SKM-1 (cell line): ENCODE results near the gene CEP112.

ENCODE experiments used
- DNase-seq: peaks from one replicate; lab custom pipeline; 2025; ENCODE audit not compliant: unreplicated experiment; lab: John Stamatoyannopoulos, UW

The CEP112 gene

DNA sequence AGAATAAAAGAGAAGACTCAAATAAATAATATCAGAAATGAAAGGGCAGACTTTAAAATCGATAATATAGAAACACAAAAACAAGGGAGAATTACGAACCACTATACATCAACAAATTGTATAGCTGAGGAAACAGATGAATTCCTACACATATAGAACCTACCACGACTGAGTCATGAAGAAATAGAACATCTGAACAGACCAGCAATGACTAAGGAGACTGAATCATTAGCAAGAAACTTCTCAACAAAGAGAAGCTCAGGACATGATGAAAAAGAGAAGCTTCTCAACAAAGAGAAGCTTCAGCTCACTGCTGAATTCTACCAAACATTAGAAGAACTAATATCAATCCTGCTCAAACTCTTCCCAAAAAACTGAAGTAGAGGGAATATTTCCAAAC lies 255.9 kb downstream of the CEP112 start:
- no peak for DNase-seq

- no peak for DNase-seq
Measured at GRCh38 chr17:65933290-65933689, 258.6 kb downstream of the CEP112 start.

DNA sequence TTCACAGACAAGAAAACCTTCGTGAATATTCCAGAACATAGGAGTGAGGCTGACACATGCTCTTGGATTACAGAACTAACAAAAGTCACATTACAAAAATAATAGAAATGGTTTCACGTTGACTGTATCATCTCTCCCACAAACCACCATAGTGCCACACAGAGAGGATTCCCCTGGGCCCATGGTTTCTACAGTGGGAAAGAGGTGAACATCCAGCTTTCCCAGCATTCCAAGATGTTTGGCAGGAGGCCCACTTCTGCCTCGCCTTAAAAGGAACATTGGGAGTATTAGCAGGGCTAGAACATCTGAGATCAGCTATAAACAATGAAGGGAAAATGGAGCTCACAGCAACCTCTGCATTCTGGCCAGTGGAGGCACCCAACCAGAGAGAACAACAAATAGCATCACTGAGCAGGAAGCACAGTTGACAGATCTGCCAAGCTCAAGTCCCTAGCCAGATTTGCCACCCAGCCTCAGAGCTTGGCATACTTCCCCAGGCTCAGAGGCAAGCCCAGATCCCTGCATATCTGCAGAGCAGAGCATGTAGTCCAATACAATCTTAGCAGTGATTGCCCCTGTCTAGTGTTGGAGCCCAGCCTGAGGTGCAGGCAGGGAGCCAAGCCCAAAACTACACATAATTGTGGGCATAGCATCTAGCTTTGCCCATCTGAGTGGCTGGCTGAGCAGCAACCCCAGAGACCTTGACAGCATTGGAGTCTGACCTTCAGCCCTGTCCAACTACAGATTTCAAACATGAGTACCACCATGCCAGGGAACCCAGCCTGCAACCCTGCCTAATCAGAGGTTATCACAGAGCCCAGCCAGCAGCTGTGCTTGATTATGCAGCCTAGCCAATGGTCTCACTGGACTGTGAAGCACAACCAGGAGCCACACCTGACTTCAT lies 260.4 kb downstream of the CEP112 start:
- no peak for DNase-seq

- DNase-seq, result no peak
Measured at GRCh38 chr17:65930140-65930730, 261.7 kb downstream of the CEP112 start.

DNA sequence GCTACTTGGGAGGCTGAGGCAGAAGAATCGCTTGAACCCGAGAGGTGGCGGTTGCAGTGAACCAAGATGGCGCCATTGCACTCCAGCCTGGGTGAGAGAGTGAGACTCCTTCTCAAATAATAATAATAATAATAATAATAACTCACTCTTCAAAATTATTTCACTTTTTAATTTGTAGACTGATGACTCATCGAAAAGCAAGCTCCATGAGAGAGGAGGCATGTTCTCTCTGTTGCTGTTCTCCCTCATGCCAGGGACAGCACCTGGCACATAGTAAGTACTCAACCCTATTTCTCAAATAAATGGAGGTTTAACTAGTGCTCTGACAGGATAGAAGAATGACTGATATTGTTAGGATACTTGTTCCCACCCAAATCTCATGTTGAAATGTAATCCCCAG lies 265.3 kb downstream of the CEP112 start:
- no peak for DNase-seq

GRCh38 chr17:65925606-65926307 lies 266.2 kb downstream of the CEP112 start:
- DNase-seq, result no peak

GRCh38 chr17:65920996-65921395 lies 270.9 kb downstream of the CEP112 start:
- no peak for DNase-seq

DNA sequence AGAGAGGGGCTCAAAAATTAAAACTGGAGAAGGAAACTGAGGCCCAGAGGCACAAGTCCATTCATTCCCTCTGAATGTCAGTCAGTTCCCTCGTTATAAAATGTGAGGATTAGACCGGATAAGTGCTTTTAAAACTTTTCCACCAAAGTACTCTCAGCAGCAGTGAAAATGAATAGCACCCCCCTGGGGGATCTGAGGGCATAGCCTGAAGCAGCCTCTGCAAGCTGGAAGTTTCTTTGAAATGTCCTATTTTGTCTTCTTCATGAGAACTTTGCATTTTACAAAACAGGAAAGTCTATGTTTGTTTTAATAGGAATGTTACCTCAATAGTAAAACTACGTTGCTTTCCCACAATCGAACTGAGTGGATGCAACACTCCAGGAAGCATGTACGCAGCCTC lies 273.0 kb downstream of the CEP112 start:
- no peak for DNase-seq

- no peak for DNase-seq
Measured at GRCh38 chr17:65918500-65918899, 273.4 kb downstream of the CEP112 start.

GRCh38 chr17:65917560-65917959 lies 274.4 kb downstream of the CEP112 start:
- no peak for DNase-seq

GRCh38 chr17:65916425-65916824 lies 275.5 kb downstream of the CEP112 start:
- no peak for DNase-seq

DNA sequence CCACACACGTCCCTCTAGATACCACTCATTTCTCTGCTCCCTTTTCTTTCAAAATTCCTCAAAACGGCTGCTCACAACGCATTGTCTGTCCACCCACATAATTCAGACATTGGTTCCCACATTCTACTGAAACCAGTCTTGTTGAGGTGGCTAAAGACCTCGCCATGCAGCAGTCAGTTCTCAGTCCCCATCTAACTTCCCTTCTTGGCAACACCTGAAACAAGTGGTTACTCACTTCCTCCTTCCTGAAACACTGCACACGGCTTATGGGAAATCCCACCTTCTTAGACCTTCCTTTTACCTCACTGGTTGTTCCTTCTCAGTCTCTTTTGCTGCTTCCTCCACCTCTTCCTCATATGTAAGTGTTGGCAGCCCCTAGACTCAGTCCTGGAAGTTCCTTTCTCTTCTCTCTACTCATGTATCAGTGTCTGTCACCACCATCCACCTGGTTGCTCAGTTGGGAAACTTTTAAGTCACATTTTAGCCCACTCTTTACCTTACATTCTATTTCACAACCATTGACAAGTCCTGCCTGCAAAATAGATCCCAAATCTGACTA lies 277.1 kb downstream of the CEP112 start:
- DNase-seq, result no peak

- no peak for DNase-seq
Measured at GRCh38 chr17:65913326-65913850, 278.5 kb downstream of the CEP112 start.

DNA sequence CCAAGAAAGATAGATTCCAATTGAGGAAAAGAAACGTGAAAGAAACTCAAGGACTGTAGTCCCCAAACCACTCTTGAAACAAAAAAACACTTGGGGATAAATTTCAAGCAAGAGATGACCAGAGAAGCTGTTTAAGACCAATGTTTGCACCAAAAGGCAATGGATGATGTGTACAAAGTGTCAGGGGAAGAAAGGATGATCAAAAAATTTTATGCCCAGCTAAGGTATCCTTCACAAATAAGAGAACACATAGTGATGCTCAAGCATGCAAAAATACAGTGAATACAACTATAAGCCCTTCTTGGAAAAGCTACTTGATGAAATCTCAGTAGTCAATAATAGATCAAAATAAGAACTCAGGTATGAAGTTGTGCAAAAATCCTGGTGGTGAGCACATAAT lies 281.1 kb downstream of the CEP112 start:
- DNase-seq, result no peak

- no peak for DNase-seq
Measured at GRCh38 chr17:65902831-65903522, 289.0 kb downstream of the CEP112 start.

DNA sequence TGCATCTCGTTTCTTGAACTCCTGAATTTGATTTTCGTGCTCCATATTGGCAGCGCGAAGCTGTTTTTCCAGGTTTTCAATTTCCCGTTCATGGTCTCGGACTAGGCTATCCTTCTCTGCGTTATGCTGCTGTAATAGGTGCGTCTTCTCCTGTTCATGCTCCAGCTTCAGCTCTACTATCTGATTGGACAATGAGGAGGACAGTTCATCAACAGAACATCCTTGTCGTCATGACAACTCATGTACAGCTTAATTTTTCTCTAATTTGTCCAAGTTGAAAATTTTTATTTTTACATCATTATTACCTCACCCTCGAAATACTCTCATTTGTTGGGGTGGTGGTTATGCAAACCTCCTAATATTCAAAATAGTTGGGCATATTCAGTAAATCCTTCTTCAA lies 289.8 kb downstream of the CEP112 start:
- no peak for DNase-seq

- no peak for DNase-seq
Measured at GRCh38 chr17:65901394-65901793, 290.5 kb downstream of the CEP112 start.

GRCh38 chr17:65900216-65900615 lies 291.7 kb downstream of the CEP112 start:
- no peak for DNase-seq

GRCh38 chr17:65898651-65899050 lies 293.3 kb downstream of the CEP112 start:
- DNase-seq, result no peak

DNA sequence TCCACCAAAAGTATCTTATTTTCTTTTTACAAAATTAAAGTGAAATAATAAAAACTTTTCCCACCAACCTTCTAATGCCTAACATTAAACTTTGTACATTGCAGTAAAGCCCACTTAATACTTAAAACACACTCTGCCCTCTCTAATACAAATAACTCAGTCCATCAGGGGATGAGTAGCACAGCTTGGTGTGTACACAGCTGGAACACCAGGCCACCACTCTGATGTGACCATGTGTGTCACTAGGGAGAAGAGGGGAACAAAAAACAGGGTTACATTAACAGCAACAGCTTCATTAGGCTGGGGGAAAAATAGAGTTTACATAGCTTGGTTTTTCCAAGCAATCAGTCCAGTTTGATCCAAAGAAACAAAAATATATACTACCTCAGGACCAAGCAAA lies 295.0 kb downstream of the CEP112 start:
- no peak for DNase-seq

GRCh38 chr17:65895969-65896368 lies 296.0 kb downstream of the CEP112 start:
- no peak for DNase-seq
